H1 (cell line): ENCODE measurements around the gene CRYGN. TPM values are rescaled to one million over a fixed set of nuclear protein-coding genes. Genes with fewer than 3 reads are reported as not detected.

ENCODE experiments used
- CTCF ChIA-PET: fragments of 300-600 bp; sonication (Branson Sonifier 250); formaldehyde crosslinking; loops from one replicate; lab custom pipeline; 2021; ENCODE audit not compliant: partially characterized antibody; lab: Charles Lee
- POLR2A ChIA-PET: fragments of 300-600 bp; sonication (Branson Sonifier 250); formaldehyde crosslinking; loops from one replicate; lab custom pipeline; 2021; ENCODE audit warnings: inconsistent platforms; ENCODE audit not compliant: partially characterized antibody; lab: Charles Lee
- DNase-seq, 2 experiments: peaks; one replicate each; pipeline versions ENCODE4 v3.0.0 to v3.0.0-alpha.2; 2010 to 2022; ENCODE audit warnings: low spot score in 2 of 2, low read depth in 1 of 2, mixed read lengths in 1 of 2
- FAIRE-seq: peaks from 2 replicates; lab custom pipeline; 2011; peaks lifted over from hg19 to GRCh38; lab: Jason Lieb, UNC
- H2AFZ ChIP-seq: 2 replicates; pipeline ENCODE4 v1.8.1; 2012; ENCODE audit warnings: low read length, inconsistent platforms
- H2AK5ac ChIP-seq: 2 replicates; pipeline ENCODE4 v1.6.1; 2013; ENCODE audit warnings: low read depth, low read length
- H2BK120ac ChIP-seq: replicated peaks from 2 replicates; pipeline ENCODE3; 2013; ENCODE audit warnings: low read depth, low read length, inconsistent platforms
- H2BK12ac ChIP-seq: 2 replicates; pipeline ENCODE4 v1.6.1; 2013; ENCODE audit warnings: low read depth, low read length
- H2BK15ac ChIP-seq: 2 replicates; pipeline ENCODE4 v1.6.1; 2013; ENCODE audit warnings: low read length
- H2BK20ac ChIP-seq: 2 replicates; pipeline ENCODE4 v1.6.1; 2013; ENCODE audit warnings: low read length
- H2BK5ac ChIP-seq: 2 replicates; pipeline ENCODE4 v1.6.1; 2013; ENCODE audit warnings: low read depth, low read length
- H3K14ac ChIP-seq: 2 replicates; pipeline ENCODE4 v1.6.1; 2013; ENCODE audit warnings: inconsistent platforms; ENCODE audit not compliant: insufficient read length
- H3K18ac ChIP-seq: 2 replicates; pipeline ENCODE4 v1.6.1; 2013; ENCODE audit warnings: low read length; ENCODE audit errors: extremely low read depth
- H3K23ac ChIP-seq: 2 replicates; pipeline ENCODE4 v1.6.1; 2013; ENCODE audit warnings: inconsistent platforms; ENCODE audit not compliant: insufficient read length
- H3K23me2 ChIP-seq: 2 replicates; pipeline ENCODE4 v1.6.1; 2013; ENCODE audit warnings: low read depth, low read length
- H3K27ac ChIP-seq: 2 replicates; pipeline ENCODE4 v1.6.1; 2011; ENCODE audit warnings: low read depth, low read length, inconsistent platforms
- H3K27me3 ChIP-seq, 4 experiments: replicated peaks in 1 of 4; 1 replicate in 1 of 4; 2 replicates in 3 of 4; pipeline versions ENCODE4 v1.6.1 to v1.8.1; 2011 to 2013; ENCODE audit warnings: low read length in 3 of 4, mild to moderate bottlenecking in 3 of 4, inconsistent platforms in 2 of 4, mixed read lengths in 2 of 4, moderate library complexity in 1 of 4; ENCODE audit not compliant: control insufficient read depth in 3 of 4, insufficient read depth in 3 of 4; ENCODE audit errors: extremely low read depth in 1 of 4
- H3K36me3 ChIP-seq, 4 experiments: 2 replicates each; pipeline versions ENCODE4 v1.6.1 to v1.8.1; 2011 to 2013; ENCODE audit warnings: mild to moderate bottlenecking in 4 of 4, low read length in 3 of 4, moderate library complexity in 2 of 4, control low read depth in 1 of 4, inconsistent platforms in 1 of 4; ENCODE audit not compliant: insufficient read depth in 4 of 4, control insufficient read depth in 2 of 4
- H3K4ac ChIP-seq: replicated peaks from 2 replicates; pipeline ENCODE3; 2013; ENCODE audit warnings: low read length, low read depth, mixed read lengths, inconsistent platforms; ENCODE audit not compliant: insufficient read length
- H3K4me1 ChIP-seq, 4 experiments: replicated peaks in 1 of 4; 1 replicate in 1 of 4; 2 replicates in 3 of 4; pipeline versions ENCODE4 v1.6.1 to v1.8.1; 2011 to 2013; ENCODE audit warnings: low read length in 3 of 4, inconsistent platforms in 2 of 4, mixed read lengths in 1 of 4; ENCODE audit not compliant: insufficient read depth in 4 of 4, control insufficient read depth in 3 of 4
- H3K4me2 ChIP-seq, 2 experiments: 2 replicates each; pipeline versions ENCODE4 v1.6.1 to v1.8.1; 2011 to 2013; ENCODE audit warnings: low read depth in 2 of 2, low read length in 2 of 2, control low read depth in 1 of 2, inconsistent platforms in 1 of 2, mild to moderate bottlenecking in 1 of 2; ENCODE audit not compliant: insufficient read depth in 1 of 2
- H3K4me3 ChIP-seq, 4 experiments: fragments of 200-600, 300-600 bp in 1 of 4; sonication (generic), shearing (Covaris generic), sonication (Bioruptor Twin) in 1 of 4; 2 replicates each; pipeline versions ENCODE4 v1.5.1 to v1.8.1; 2011 to 2016; ENCODE audit warnings: low read length in 4 of 4, low read depth in 3 of 4, control low read depth in 2 of 4, inconsistent platforms in 2 of 4, mild to moderate bottlenecking in 2 of 4, mixed read lengths in 1 of 4, moderate library complexity in 1 of 4; ENCODE audit not compliant: insufficient read depth in 2 of 4; ENCODE audit errors: extremely low read depth in 1 of 4
- H3K56ac ChIP-seq: replicated peaks from 2 replicates; pipeline ENCODE3; 2013; ENCODE audit warnings: low read depth, mild to moderate bottlenecking, mixed read lengths, low read length, inconsistent platforms; ENCODE audit not compliant: insufficient read length
- H3K79me1 ChIP-seq: 2 replicates; pipeline ENCODE4 v1.6.1; 2013; ENCODE audit warnings: low read depth, low read length, control low read depth
- H3K79me2 ChIP-seq, 2 experiments: 2 replicates each; pipeline versions ENCODE4 v1.6.1 to v1.8.1; 2012 to 2013; ENCODE audit warnings: low read length in 2 of 2, mild to moderate bottlenecking in 2 of 2, inconsistent platforms in 1 of 2; ENCODE audit not compliant: insufficient read depth in 2 of 2, control insufficient read depth in 1 of 2
- H3K9ac ChIP-seq, 4 experiments: replicated peaks in 1 of 4; 1 replicate in 1 of 4; 2 replicates in 3 of 4; pipeline versions ENCODE4 v1.6.1 to v1.8.1; 2011 to 2013; ENCODE audit warnings: low read depth in 3 of 4, low read length in 3 of 4, control low read depth in 2 of 4, mild to moderate bottlenecking in 2 of 4, moderate library complexity in 2 of 4, inconsistent platforms in 1 of 4; ENCODE audit errors: extremely low read depth in 1 of 4
- H3K9me3 ChIP-seq, 2 experiments: 2 replicates each; pipeline versions ENCODE4 v1.6.1 to v1.8.1; 2012 to 2013; ENCODE audit warnings: mild to moderate bottlenecking in 2 of 2, moderate library complexity in 2 of 2, control low read depth in 1 of 2, inconsistent platforms in 1 of 2, low read depth in 1 of 2, low read length in 1 of 2, mixed read lengths in 1 of 2; ENCODE audit not compliant: insufficient read depth in 2 of 2
- H4K20me1 ChIP-seq, 2 experiments: replicated peaks in 1 of 2; 2 replicates each; pipeline versions ENCODE3 to v1.8.1; 2011 to 2013; ENCODE audit warnings: inconsistent platforms in 2 of 2, low read length in 2 of 2, mild to moderate bottlenecking in 1 of 2; ENCODE audit not compliant: insufficient read depth in 2 of 2, control insufficient read depth in 1 of 2
- H4K5ac ChIP-seq: 2 replicates; pipeline ENCODE4 v1.6.1; 2013; ENCODE audit warnings: low read length, low read depth, mixed read lengths, inconsistent platforms; ENCODE audit not compliant: insufficient read length
- H4K8ac ChIP-seq: 2 replicates; pipeline ENCODE4 v1.8.0; 2013; ENCODE audit warnings: mild to moderate bottlenecking, moderate library complexity, low read length, inconsistent platforms; ENCODE audit not compliant: insufficient read depth; ENCODE audit errors: extremely low read depth
- H4K91ac ChIP-seq: replicated peaks from 2 replicates; pipeline ENCODE3; 2013; ENCODE audit warnings: low read length, mixed read lengths, inconsistent platforms; ENCODE audit not compliant: insufficient read length
- ASH2L ChIP-seq: fragments of 200-600, 300-600 bp; sonication (generic); IDR thresholded peaks from one replicate; pipeline ENCODE4 v1.7.1; 2017; ENCODE audit warnings: low read length
- CHD2 ChIP-seq: IDR thresholded peaks from 2 replicates; pipeline ENCODE4 v1.6.1; 2012; ENCODE audit warnings: low read length, improper control_type of control experiment
- CREB1 ChIP-seq: IDR thresholded peaks from 2 replicates; pipeline ENCODE4 v1.6.1; 2012; ENCODE audit warnings: inconsistent platforms
- RNF2 ChIP-seq: fragments of 200-900, 300-1000 bp; sonication (generic); IDR thresholded peaks from 2 replicates; pipeline ENCODE4 v1.7.1; 2016; ENCODE audit warnings: borderline replicate concordance, low read depth, mild to moderate bottlenecking, antibody characterized with exemption, low read length; ENCODE audit not compliant: poor library complexity, severe bottlenecking; ENCODE audit errors: missing control alignments
- YY1 ChIP-seq: IDR thresholded peaks from 2 replicates; pipeline ENCODE4 v1.6.1; 2011; ENCODE audit warnings: low read depth, mild to moderate bottlenecking, low read length
- WGBS, 2 experiments: shearing (Covaris generic) in 1 of 2; methylation state at CpG; one replicate each; pipeline versions ENCODE4 v1.1.6 to v1.1.7; 2013 to 2015; ENCODE audit warnings: low lambda C conversion rate in 2 of 2, mixed read lengths in 2 of 2, inconsistent platforms in 1 of 2, low coverage in 1 of 2, missing lambda C conversion rate in 1 of 2; ENCODE audit not compliant: insufficient replicate concordance in 2 of 2, insufficient coverage in 1 of 2, insufficient read length in 1 of 2; ENCODE audit errors: extremely low coverage in 1 of 2, missing lambda C conversion rate in 1 of 2; 5-methylcytosine and 5-hydroxymethylcytosine counted together
- polyA plus RNA-seq, 7 experiments: library from polyadenylated mRNA; depleted of rRNA in 3 of 7; stranded (reverse) in 5 of 7; unstranded in 2 of 7; fragments of >200 nt in 5 of 7; fragments of 200-250 nt in 2 of 7; gene quantifications; 1 replicate in 5 of 7; 2 replicates in 1 of 7; 4 replicates in 1 of 7; pipeline versions ENCODE4 v1.2.1 to v1.2.3, GENCODE V29; 2011 to 2013; ENCODE audit warnings: missing spikeins in 2 of 7, mixed read lengths in 2 of 7
- total RNA-seq: library from RNA; stranded (reverse); fragmentation: NEBNext Ultra II Directional; extraction: Animal tissue kit (Norgen Biotek cat#: 25700); gene quantifications from 2 replicates; pipeline ENCODE4 v1.2.1, GENCODE V29; 2021

CRYGN gene
- total and polyA plus RNA-seq, 2 of the 8 experiments (the other 6 are each of a cell fraction or from before 2014, with no cell fraction given) = 0.98 to 1.6 TPM

DNA sequence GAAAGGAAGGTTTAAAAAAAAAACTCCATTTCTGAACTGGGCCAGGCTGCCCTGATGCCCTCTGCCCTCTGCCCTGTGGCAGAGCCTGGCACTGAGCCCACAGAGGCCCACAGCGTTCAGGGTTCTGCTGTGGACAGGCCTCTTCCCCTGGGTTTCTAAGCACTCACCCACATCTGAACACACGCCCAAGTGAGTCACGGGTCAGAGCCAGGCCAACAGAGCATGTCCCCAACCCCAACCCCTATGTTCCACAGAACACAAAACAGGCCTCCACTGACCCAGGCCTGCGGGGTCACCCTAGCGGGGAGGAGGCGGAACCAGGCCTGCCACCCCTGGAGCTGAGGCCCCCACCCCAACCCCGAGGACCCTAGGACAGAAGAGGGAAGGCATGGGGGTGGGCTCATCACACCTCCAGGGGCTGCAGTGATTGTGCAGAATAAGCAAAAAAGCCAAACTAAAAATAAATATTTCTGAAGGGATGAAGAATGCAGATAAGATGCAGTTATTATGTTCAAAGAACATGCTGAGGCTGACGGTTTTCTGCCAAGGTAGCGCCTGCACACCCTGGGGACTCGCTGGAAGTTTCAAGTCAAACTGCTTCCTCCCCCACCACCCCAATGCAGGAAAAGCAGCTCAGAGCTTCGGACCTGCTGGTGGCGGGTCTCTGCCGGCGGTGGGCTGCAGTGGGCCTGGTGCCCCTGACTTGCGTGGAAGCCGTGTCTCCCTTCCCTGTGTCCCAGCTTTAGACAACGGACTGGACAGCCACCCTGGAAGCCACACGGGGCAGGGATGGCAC lies 35.5 kb downstream of the CRYGN start:
- no peak overlapping the region for H3K9ac ChIP-seq
- no peak overlapping the region for H3K4me2 ChIP-seq
- H4K91ac ChIP-seq = peak overlapping the region; percentile 7
- no peak overlapping the region for H2BK20ac ChIP-seq
- no peak overlapping the region for H3K14ac ChIP-seq
- H2BK15ac ChIP-seq = no peak overlapping the region
- H3K23me2 ChIP-seq = peaks cover 9% of the 10 kb centered on the region
- H3K36me3 ChIP-seq = no peaks in the 10 kb centered on the region; a peak in 1 of 8 replicates
- no peak overlapping the region; the same call in 1 of the 2 replicates for H4K8ac ChIP-seq
- WGBS, 2 experiments = 84% methylated on average over 18 of the region's 18 CpGs; no CpG with 5 or more reads in 1 of the 2 experiments
- 0 out of 2 replicates have a peak overlapping the region, but pooled peaks have one; percentile 27 for H2BK12ac ChIP-seq
- H2AK5ac ChIP-seq = 0 out of 2 replicates have a peak overlapping the region, but pooled peaks have one; percentile 24
- no peak overlapping the region for H3K27ac ChIP-seq
- no peak overlapping the region for H3K4ac ChIP-seq
- no peaks in the 10 kb centered on the region; the same call in 1 of the 2 replicates for H3K79me1 ChIP-seq
- CTCF ChIA-PET = interaction anchor here (0.6 to 2.7 kb wide), 3 partner anchors 18 to 44 kb away, joined by 3 to 15 read pairs (median 6); no protein-coding TSS in a partner anchor
- no peak for TF ChIP-seq YY1
- no peak for TF ChIP-seq CREB1
- TF ChIP-seq CHD2 = no peak
- no peak for TF ChIP-seq RNF2
- no peak for TF ChIP-seq ASH2L
- no peak overlapping the region for H3K18ac ChIP-seq
- no peaks in the 10 kb centered on the region for H3K79me2 ChIP-seq
- H3K56ac ChIP-seq = no peak overlapping the region
- no peak for DNase-seq
- H4K5ac ChIP-seq = no peak overlapping the region
- no peak for FAIRE-seq
- H4K20me1 ChIP-seq = peaks cover 0 to 2% of the 10 kb centered on the region in 2 experiments
- peaks cover 0 to 9% (median 6%) of the 10 kb centered on the region in 4 experiments; a peak in 4 of 7 replicates for H3K27me3 ChIP-seq
- no peak overlapping the region for H3K23ac ChIP-seq
- no peak overlapping the region for H3K4me3 ChIP-seq
- H2BK120ac ChIP-seq = no peak overlapping the region
- no peaks in the 10 kb centered on the region for H3K9me3 ChIP-seq
- POLR2A ChIA-PET = interaction anchor here (0.8 to 2.3 kb wide), 2 partner anchors 12 to 113 kb away, joined by 3 to 5 read pairs; no protein-coding TSS in a partner anchor
- no peak overlapping the region; the same call in 1 of the 2 replicates for H2BK5ac ChIP-seq
- peaks cover 2 to 19% (median 11%) of the 10 kb centered on the region in 4 experiments for H3K4me1 ChIP-seq
- H2AFZ ChIP-seq = no peak overlapping the region
